Keratinocyte (primary cell): ENCODE results near the gene VSIG8.
"Not testable (repeated sequence)": the region's sequence is repeated elsewhere in the genome, so short reads cannot be mapped to it uniquely, and the experiment has no call there.

ENCODE experiments used
- CTCF ChIP-seq, 3 experiments: IDR thresholded peaks in 1 of 3; conservative IDR thresholded peaks in 1 of 3; optimal IDR thresholded peaks in 1 of 3; 2 replicates in 2 of 3; 3 replicates in 1 of 3; pipeline versions ENCODE3 to v1.5.1; 2011; ENCODE audit warnings: low read length in 3 of 3, mild to moderate bottlenecking in 3 of 3, moderate library complexity in 2 of 3, control low read depth in 1 of 3, inconsistent platforms in 1 of 3; ENCODE audit not compliant: insufficient read depth in 2 of 3; ENCODE audit errors: extremely low read depth in 1 of 3
- EZH2 ChIP-seq: IDR thresholded peaks from one replicate; pipeline ENCODE4 v1.6.1; 2012; ENCODE audit warnings: inconsistent platforms, mild to moderate bottlenecking, low read length, moderate library complexity

- TF ChIP-seq EZH2; CTCF (optimal IDR thresholded peaks at IDR 0.05 in 1 of 3, IDR thresholded peaks at IDR 0.05 in 1 of 3, conservative IDR thresholded peaks at IDR 0.05 in 1 of 3; ENCODE audit: extremely low read depth in 1 of 3, insufficient read depth in 2 of 3, low read length in 3 of 3): not testable (repeated sequence)
These were observed 37.2 kb upstream of the VSIG8 start for GRCh38 chr1:159899634-159900033.
